OCI-LY7 (cell line): ENCODE data around the gene CLTB. TPM values are rescaled to one million over a fixed set of nuclear protein-coding genes. Genes with fewer than 3 reads are reported as not detected.

Experiments used
- BruUV-seq: library from RNA; stranded (reverse); fragments of 400-500 nt; replicated peaks from 2 replicates; lab custom pipeline; 2021; lab: Mats Ljungman, UMichigan
- CTCF ChIA-PET: fragments of 300-600 bp; sonication (Branson Sonifier 250); formaldehyde crosslinking; loops from one replicate; lab custom pipeline; 2022; ENCODE audit warnings: antibody characterized with exemption; ENCODE audit not compliant: unreplicated experiment; lab: Charles Lee
- POLR2A ChIA-PET: fragments of 300-600 bp; sonication (Branson Sonifier 250); formaldehyde crosslinking; loops from one replicate; lab custom pipeline; 2022; ENCODE audit warnings: antibody characterized with exemption; lab: Charles Lee
- DNase-seq: peaks from one replicate; pipeline ENCODE4 v3.0.0-alpha.2; 2015; ENCODE audit warnings: low spot score
- H2AFZ ChIP-seq: fragments of 200-600 bp; sonication (generic), shearing (Covaris generic); 2 replicates; pipeline ENCODE4 v1.6.1; 2014; ENCODE audit warnings: mild to moderate bottlenecking, antibody characterized with exemption, low read length, moderate library complexity
- H3K27ac ChIP-seq: fragments of 200-600 bp; sonication (generic); 2 replicates; pipeline ENCODE4 v1.5.1; 2014; ENCODE audit warnings: mixed run types, low read depth, mild to moderate bottlenecking, moderate library complexity, low read length, inconsistent platforms; ENCODE audit not compliant: poor library complexity, severe bottlenecking
- H3K36me3 ChIP-seq: fragments of 200-600 bp; sonication (generic); 2 replicates; pipeline ENCODE4 v1.6.1; 2014; ENCODE audit warnings: mild to moderate bottlenecking, antibody characterized with exemption, low read length, moderate library complexity, mixed read lengths; ENCODE audit not compliant: insufficient read depth
- H3K4me1 ChIP-seq: fragments of 200-600 bp; sonication (generic); 2 replicates; pipeline ENCODE4 v1.5.1; 2014; ENCODE audit warnings: mild to moderate bottlenecking, low read length; ENCODE audit not compliant: insufficient read depth, poor library complexity, severe bottlenecking
- H3K4me2 ChIP-seq: fragments of 200-600 bp; sonication (generic); 2 replicates; pipeline ENCODE4 v1.6.1; 2014; ENCODE audit warnings: mild to moderate bottlenecking, low read length
- H3K4me3 ChIP-seq: fragments of 200-600 bp; sonication (generic); 2 replicates; pipeline ENCODE4 v1.5.1; 2014; ENCODE audit warnings: mild to moderate bottlenecking, low read depth, low read length; ENCODE audit not compliant: poor library complexity, severe bottlenecking
- H3K79me2 ChIP-seq: fragments of 200-600 bp; sonication (generic); 2 replicates; pipeline ENCODE4 v1.6.1; 2016; ENCODE audit warnings: low read depth, mild to moderate bottlenecking, low read length, moderate library complexity, mixed read lengths; ENCODE audit not compliant: insufficient read depth
- H3K9me2 ChIP-seq: fragments of 200-600 bp; sonication (generic); 2 replicates; pipeline ENCODE4 v1.6.1; 2016; ENCODE audit warnings: mild to moderate bottlenecking, low read length, mixed read lengths; ENCODE audit not compliant: insufficient read depth
- H3K9me3 ChIP-seq: fragments of 200-600 bp; sonication (generic); 2 replicates; pipeline ENCODE4 v1.6.1; 2014; ENCODE audit warnings: mild to moderate bottlenecking, mixed run types, low read length, mixed read lengths
- H4K20me1 ChIP-seq: fragments of 200-600 bp; sonication (generic); 2 replicates; pipeline ENCODE4 v1.6.1; 2014; ENCODE audit warnings: mild to moderate bottlenecking, antibody characterized with exemption, low read length, moderate library complexity, mixed read lengths; ENCODE audit not compliant: insufficient read depth
- CTCF ChIP-seq: fragments of 200-600 bp; sonication (generic); conservative IDR thresholded peaks from 2 replicates; pipeline ENCODE4 v1.5.1; 2014; ENCODE audit warnings: mild to moderate bottlenecking, antibody characterized with exemption, low read length, moderate library complexity, mixed read lengths
- EZH2phosphoT487 ChIP-seq: fragments of 200-600 bp; sonication (generic); IDR thresholded peaks from 2 replicates; pipeline ENCODE4 v1.6.1; 2018; ENCODE audit warnings: low read depth, borderline replicate concordance, mild to moderate bottlenecking, mixed run types, antibody characterized with exemption, low read length, moderate library complexity, mixed read lengths
- intact Hi-C: fragments of 100-400 bp; cut with micrococcal nuclease; formaldehyde crosslinking; loops from one replicate; pipeline ENCODE4 v1.10.0; 2022; ENCODE audit not compliant: unreplicated experiment
- total RNA-seq, 2 experiments: library from RNA; depleted of rRNA in 1 of 2; stranded (reverse); fragments of >200 nt in 1 of 2; shearing (Covaris generic) in 1 of 2; gene quantifications; 2 replicates each; pipeline ENCODE4 v1.2.3, GENCODE V29; 2014 to 2022

Gene CLTB
- total RNA-seq, 2 experiments from 2014 or later, result 53.0 to 53.4 TPM

- ChIA-PET CTCF (no interaction called here), POLR2A (interaction anchor here (0.9 kb wide), 2 partner anchors 33 to 54 kb away, joined by 3 to 4 read pairs; no protein-coding TSS in a partner anchor)
These were observed 21.3 kb downstream of the CLTB start for GRCh38 chr5:176394881-176395675.

GRCh38 chr5:176394096-176394495, 22.2 kb downstream of the CLTB start:
- DNase-seq, result no peak
- Histone ChIP-seq H3K4me2 (no peak overlapping the region), H3K4me3 (no peak overlapping the region), H3K79me2 (peaks cover 19% of the 10 kb centered on the region; the same call in 1 of the 2 replicates), H3K36me3 (peaks cover 39% of the 10 kb centered on the region), H3K4me1 (peaks cover 5% of the 10 kb centered on the region), H2AFZ (no peak overlapping the region), H3K27ac (no peak overlapping the region), H3K9me2 (no peaks in the 10 kb centered on the region), H3K9me3 (no peaks in the 10 kb centered on the region), H4K20me1 (no peaks in the 10 kb centered on the region)
- no TSS peak for BruUV-seq
- ChIA-PET CTCF (no interaction called here), POLR2A (interaction anchor here (0.9 kb wide), 1 partner anchor 15 kb away, joined by 6 read pairs; no protein-coding TSS in a partner anchor)
- intact Hi-C loops, result no loop called here
- no peak for TF ChIP-seq EZH2phosphoT487

More at GRCh38 chr5:176394881-176395675, 21.3 kb downstream of the CLTB start:
- Histone ChIP-seq H3K27ac (no peak overlapping the region), H3K4me2 (no peak overlapping the region), H3K36me3 (peaks cover 38% of the 10 kb centered on the region), H2AFZ (no peak overlapping the region), H3K9me2 (no peaks in the 10 kb centered on the region), H4K20me1 (no peaks in the 10 kb centered on the region), H3K4me1 (peaks cover 4% of the 10 kb centered on the region), H3K9me3 (no peaks in the 10 kb centered on the region), H3K79me2 (peaks cover 9% of the 10 kb centered on the region; the same call in 1 of the 2 replicates), H3K4me3 (no peak overlapping the region)
- intact Hi-C loops, result no loop called here
- TF ChIP-seq CTCF, result no peak
- no peak for TF ChIP-seq EZH2phosphoT487
- BruUV-seq, result no TSS peak
- DNase-seq, result no peak

GRCh38 chr5:176392526-176392925, 23.8 kb downstream of the CLTB start:
- Histone ChIP-seq H3K4me2 (no peak overlapping the region), H4K20me1 (no peaks in the 10 kb centered on the region), H3K9me2 (no peaks in the 10 kb centered on the region), H2AFZ (no peak overlapping the region), H3K36me3 (peaks cover 43% of the 10 kb centered on the region), H3K4me3 (no peak overlapping the region), H3K79me2 (peaks cover 28% of the 10 kb centered on the region), H3K9me3 (no peaks in the 10 kb centered on the region), H3K4me1 (peaks cover 5% of the 10 kb centered on the region), H3K27ac (no peak overlapping the region)
- intact Hi-C loops, result no loop called here
- DNase-seq, result no peak
- POLR2A ChIA-PET, result interaction anchor here (1.3 kb wide), 1 partner anchor 38 kb away, joined by 3 read pairs; no protein-coding TSS in a partner anchor
- no TSS peak for BruUV-seq
- no peak for TF ChIP-seq EZH2phosphoT487
- TF ChIP-seq CTCF, result no peak
- CTCF ChIA-PET, result no interaction called here
